ENCODE results near the gene ALCAM.

ALCAM gene

DNA sequence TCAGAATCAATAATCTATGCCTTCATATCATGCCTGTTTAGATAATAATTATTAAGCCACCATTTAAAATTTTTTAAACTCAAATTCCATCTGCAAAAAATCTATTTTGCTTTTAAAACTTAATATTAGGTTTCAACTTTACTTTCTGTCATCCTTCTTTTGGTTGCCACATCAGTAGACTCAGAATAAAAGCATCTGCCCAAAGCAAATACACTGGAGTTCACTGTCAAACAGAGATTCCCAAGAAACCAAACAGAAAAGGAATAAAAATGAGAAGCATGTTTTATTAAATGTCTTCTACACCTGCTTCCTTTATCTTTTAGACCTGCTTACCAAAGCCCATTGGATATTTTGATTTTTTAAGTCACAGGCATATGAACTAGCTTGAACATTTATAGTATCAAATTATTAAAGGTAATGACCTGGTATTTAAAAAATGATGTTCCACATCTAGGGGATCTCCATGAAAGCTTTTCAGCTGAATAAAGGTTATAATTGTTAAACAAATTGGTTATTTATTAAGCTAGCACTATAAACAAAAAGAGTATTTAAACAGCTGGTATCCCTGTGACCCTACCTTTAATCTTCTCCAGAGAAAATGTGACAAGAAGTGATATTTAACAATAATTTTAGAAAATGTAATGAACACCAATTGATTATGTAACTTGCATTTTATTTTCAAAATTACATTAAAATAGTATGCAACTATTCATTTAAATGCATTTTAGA is 62.5 kb downstream of the ALCAM start:
- no peak for DNase-seq (ENCODE audit: low spot score)

DNA sequence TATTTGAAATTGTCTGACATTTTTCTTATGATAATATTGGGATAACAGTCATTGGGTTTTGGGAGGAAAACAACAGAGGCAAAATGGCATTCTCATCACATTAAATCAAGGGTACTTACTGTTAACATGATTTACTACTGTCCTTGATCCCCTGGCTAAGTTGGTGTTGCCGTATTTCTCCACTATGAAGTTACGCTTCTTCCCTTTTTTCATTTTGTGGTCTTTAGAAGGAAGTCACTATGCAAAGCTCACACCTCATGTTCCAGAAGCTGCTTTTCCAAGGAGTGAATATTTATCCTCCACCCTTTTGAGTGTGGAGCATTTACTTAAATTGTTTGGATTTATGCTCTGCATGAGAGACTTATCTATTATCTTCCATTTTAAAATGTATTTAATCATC is 63.7 kb downstream of the ALCAM start:
- no peak for DNase-seq (ENCODE audit: low spot score)

GRCh38 chr3:105431200-105431599 is 64.5 kb downstream of the ALCAM start:
- no peak for DNase-seq (ENCODE audit: low spot score)

- DNase-seq (ENCODE audit: low spot score): no peak
Measured at GRCh38 chr3:105435277-105435676, 68.6 kb downstream of the ALCAM start.

- no peak for DNase-seq (ENCODE audit: low spot score)
Measured at GRCh38 chr3:105436687-105437086, 70.0 kb downstream of the ALCAM start.

GRCh38 chr3:105440113-105440512 is 73.4 kb downstream of the ALCAM start:
- no peak for DNase-seq (ENCODE audit: low spot score)

DNA sequence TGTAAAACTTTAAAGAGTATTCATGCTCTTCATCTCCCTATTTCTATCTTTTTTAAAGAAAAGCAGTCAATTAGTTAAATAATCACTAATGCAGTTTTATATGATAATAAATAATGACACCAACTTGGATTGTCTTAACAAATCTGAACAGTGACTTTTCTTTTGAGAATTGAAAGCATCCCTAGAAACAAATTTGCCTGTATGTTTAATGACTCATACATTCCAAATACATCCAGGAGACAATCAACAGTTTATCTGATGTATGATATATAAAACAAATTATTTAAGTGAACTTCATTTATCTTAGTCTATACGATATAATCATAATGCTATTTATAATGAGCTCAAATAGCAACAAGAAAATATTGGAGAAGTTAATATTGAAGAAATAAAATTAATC is 78.0 kb downstream of the ALCAM start:
- DNase-seq (ENCODE audit: low spot score): no peak

- no peak for DNase-seq (ENCODE audit: low spot score)
Measured at GRCh38 chr3:105448338-105448982, 81.8 kb downstream of the ALCAM start.

GRCh38 chr3:105449414-105449813 is 82.7 kb downstream of the ALCAM start:
- DNase-seq (ENCODE audit: low spot score): no peak

GRCh38 chr3:105456017-105456416 is 89.3 kb downstream of the ALCAM start:
- DNase-seq (ENCODE audit: low spot score): no peak

- DNase-seq (ENCODE audit: low spot score): no peak
Measured at GRCh38 chr3:105458518-105459215, 92.0 kb downstream of the ALCAM start.

- no peak for DNase-seq (ENCODE audit: low spot score)
Measured at GRCh38 chr3:105459566-105460290, 93.0 kb downstream of the ALCAM start.

GRCh38 chr3:105463620-105464019 is 96.9 kb downstream of the ALCAM start:
- no peak for DNase-seq (ENCODE audit: low spot score)

GRCh38 chr3:105465251-105465853 is 98.6 kb downstream of the ALCAM start:
- DNase-seq (ENCODE audit: low spot score): no peak

DNA sequence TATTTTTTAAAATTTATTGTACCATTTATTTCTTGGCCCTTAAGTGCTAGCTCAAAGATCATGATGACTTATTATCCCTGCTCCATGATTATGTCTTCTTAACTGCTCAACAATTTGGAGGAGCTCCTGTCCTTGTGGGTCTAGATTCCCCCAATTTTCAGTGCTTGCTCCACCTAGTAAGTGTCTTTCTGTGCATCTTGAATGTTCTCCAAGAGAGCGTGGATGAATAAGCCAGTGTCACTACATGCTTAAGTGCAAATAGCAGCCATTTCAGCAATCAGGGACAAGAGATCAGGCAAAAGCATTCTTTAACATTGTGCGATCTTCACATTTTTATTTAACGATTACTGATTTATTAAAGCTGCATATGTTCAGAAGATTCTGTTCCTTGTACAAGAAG is 99.4 kb downstream of the ALCAM start:
- no peak for DNase-seq (ENCODE audit: low spot score)

DNA sequence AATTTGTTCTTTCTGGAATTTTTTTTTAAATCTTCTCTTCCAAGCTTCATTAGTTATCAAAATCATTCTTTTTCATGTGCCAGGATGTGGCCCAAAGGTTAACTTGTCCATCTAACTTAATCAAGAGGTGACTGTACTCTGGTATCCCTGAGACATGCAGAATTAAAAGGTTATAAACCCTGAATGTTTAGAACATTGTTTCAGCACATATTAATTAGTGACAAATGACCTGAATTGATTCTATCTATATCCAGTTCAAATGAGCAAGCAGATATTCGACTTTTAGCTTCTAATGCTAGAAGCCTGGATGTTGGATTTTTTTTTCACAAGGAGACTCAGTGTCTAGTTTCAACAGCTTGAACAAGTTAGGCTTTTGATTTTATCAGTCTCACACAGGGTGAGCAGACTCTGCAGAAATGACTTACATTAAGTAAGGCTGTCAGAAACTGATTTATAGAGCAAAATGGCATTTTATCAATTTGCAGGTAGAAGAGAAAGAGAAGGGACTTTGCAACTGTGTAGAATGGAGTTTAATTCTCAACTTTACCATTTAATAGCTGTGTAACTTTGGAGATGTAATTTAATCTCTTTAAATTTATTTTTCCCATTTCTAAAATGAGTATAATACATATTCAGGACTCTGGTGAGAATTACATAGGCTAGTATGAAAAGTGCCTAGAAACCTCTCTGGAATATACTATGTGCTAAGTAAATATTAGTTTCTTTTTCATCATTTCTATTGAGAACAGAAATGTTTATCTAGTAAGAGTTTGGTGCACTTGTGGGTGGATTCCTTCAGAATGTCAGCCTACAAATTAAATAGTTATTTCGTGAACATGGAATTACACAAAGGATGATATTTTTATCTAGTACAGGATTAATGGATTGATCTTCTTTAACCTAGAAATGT is 100.0 kb downstream of the ALCAM start:
- no peak for DNase-seq (ENCODE audit: low spot score)

DNA sequence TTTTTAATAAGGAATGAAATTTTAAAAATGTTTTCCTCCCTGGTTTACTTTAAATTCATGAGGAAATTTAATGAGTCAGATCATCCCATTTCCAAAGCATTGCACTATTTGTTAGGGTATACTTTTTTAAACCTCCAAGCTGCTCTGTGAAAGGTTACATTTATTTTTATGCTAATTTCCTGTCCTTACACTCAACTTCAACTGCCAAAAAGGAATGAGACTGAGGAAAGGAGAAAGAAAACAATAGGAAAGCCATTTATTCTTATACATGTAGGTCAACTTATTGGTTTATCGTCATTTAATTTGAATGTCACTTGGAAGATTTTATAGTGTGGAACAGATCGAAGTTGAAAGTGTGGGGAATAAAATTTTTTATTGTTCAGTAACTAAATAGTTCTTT is 104.1 kb downstream of the ALCAM start:
- no peak for DNase-seq (ENCODE audit: low spot score)

DNA sequence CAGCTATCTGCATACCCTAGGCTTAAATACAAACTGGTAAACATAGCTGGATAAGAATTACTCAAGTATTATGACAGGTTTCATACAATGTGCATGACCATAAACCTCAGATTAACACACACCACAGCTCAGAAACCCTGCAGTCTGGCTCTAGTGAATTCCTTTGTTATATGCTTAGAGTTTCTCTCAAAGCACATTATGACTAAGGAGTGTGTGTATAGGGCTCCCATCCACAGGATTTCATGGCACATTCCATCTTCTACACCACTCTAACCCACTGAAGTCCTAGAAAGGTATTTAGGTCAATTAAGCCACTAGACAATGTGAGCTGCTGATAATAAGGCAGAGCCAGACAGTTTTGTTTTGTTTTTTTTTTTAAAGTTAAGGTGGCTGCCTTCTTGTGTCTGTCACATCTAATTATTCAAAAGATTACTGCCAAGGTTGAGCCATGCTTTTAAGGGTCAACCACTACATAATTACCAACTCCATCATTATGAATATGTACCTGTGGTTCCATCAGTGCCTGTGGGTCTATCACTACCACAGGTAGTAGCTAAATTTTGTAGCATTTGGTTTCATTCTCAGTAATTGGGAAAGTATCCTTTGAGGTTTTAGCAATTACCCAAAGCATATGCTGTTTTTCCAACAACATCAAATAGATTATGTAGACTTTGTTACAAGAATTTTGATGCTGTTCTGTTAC is 107.0 kb downstream of the ALCAM start:
- DNase-seq (ENCODE audit: low spot score): no peak

DNA sequence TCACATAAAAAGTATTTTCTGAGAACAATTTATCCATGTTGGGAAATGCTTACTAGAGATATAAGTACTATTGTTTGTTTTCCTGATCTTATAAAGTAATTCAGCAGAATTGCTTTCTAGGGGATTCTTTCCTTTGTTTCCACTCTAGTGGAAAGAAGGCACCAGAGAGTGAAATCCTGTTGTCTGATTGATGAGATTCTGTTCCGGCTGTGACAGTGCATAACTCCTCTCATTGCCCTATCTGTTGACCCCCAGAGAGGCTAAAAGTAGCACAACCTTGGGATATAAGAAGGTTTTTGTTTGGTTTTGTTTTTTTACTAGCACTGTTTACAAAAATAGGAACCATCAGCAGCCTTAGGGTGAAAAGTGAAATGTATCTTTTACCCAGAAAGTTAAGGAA is 114.1 kb downstream of the ALCAM start:
- DNase-seq (ENCODE audit: low spot score): no peak

DNA sequence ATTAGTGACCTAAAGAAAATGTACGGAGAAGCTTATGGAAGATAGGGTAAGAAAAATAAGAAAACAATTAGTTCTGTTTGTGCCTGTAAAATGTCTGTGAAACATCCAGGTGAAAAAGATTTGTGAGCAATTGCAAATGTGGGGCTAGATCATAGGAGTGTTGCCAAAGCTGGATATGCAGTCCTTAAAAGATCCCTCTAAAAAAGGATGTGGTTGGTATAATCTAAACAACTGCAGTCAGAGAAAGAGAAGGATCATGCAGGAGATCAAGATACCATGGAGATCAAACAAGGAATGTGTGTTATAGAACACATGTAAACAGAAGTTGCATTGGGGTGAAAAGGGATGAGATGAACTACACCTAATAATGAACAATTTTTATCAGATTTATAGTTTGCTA is 116.8 kb downstream of the ALCAM start:
- DNase-seq (ENCODE audit: low spot score): no peak

DNA sequence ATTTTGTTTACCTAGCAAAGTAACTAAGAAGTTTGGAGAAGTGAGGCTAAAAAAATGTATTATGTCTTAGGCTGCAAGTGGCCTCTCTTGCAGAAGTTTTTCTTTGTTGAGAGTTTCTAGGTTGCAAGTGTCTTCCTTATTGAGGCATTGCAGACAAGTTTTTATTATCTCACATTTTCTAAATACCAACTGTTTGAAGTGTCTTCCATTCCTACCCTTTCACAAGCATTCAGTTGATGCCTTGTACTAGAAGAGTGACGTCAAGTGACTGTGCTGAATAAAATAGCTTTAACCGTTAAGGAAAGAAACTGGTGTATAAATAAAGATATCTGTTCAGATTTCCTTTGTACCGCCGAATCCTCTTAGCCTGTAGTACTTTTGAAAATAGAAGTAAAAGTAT is 123.3 kb downstream of the ALCAM start:
- no peak for DNase-seq (ENCODE audit: low spot score)
